Measurements from ENCODE around the gene ARHGAP30. TPM values are rescaled to one million over a fixed set of nuclear protein-coding genes. Genes with fewer than 3 reads are reported as not detected.

Gene ARHGAP30
- total RNA-seq, 1 experiment from 2014 or later: 0.36 TPM

- intact Hi-C loops (cut with micrococcal nuclease; ENCODE audit: unreplicated experiment) (no loop called here), in situ Hi-C loops (cut with HindIII; ENCODE audit: low pct_unique_long_range_greater_than_20kb, low sequenced_read_pairs) (no loop called here)
- no peaks in the 10 kb centered on the region for H3K36me3 ChIP-seq (ENCODE audit: control insufficient read depth, insufficient read depth, low read length)
- DNase-seq (ENCODE audit: low read depth, low spot score) (no peak), ATAC-seq (no peak)
- POLR2A ChIA-PET: no interaction called here
- H3K9me3 ChIP-seq (ENCODE audit: control insufficient read depth, insufficient read depth, low read depth, low read length): no peaks in the 10 kb centered on the region
- no TSS peak for BruUV-seq (replicated peaks)
- H3K4me3 ChIP-seq (ENCODE audit: low read depth in 2 of 2, low read length in 2 of 2): no peak overlapping the region
- peaks cover 4% of the 10 kb centered on the region; the same call in 1 of the 2 replicates for H3K4me1 ChIP-seq (ENCODE audit: control insufficient read depth, insufficient read depth, low read length)
- no peak for TF ChIP-seq SIN3A (IDR thresholded peaks at IDR 0.05; ENCODE audit: borderline replicate concordance, insufficient read depth, low read depth, low read length)
- TF ChIP-seq REST (IDR thresholded peaks at IDR 0.05; ENCODE audit: insufficient read depth in 1 of 2, low read depth in 2 of 2, low read length in 1 of 2): no peak
- no peak for TF ChIP-seq CTCF (IDR thresholded peaks at IDR 0.05)
- no peak for TF ChIP-seq TCF7L2 (IDR thresholded peaks at IDR 0.05; ENCODE audit: low read depth, low read length)
- no peak for TF ChIP-seq POLR2AphosphoS5 (IDR thresholded peaks at IDR 0.05; ENCODE audit: low read depth, low read length)
- no peaks in the 10 kb centered on the region for H3K27me3 ChIP-seq (ENCODE audit: control insufficient read depth, insufficient read depth, low read length)
- CTCF ChIA-PET: no interaction called here
- H3K27ac ChIP-seq (ENCODE audit: low read length): no peak overlapping the region
Measured at GRCh38 chr1:161082483-161082882, 12.8 kb upstream of the ARHGAP30 start.

GRCh38 chr1:161081519-161081918 is 11.8 kb upstream of the ARHGAP30 start:
- no peak for TF ChIP-seq TCF7L2 (IDR thresholded peaks at IDR 0.05; ENCODE audit: low read depth, low read length)
- in situ Hi-C loops (cut with HindIII; ENCODE audit: low pct_unique_long_range_greater_than_20kb, low sequenced_read_pairs): no loop called here
- peaks cover 4% of the 10 kb centered on the region; the same call in 1 of the 2 replicates for H3K4me1 ChIP-seq (ENCODE audit: control insufficient read depth, insufficient read depth, low read length)
- no peak overlapping the region for H3K27ac ChIP-seq (ENCODE audit: low read length)
- ATAC-seq (no peak), DNase-seq (ENCODE audit: low read depth, low spot score) (no peak)
- ChIA-PET POLR2A (interaction anchor here (0.6 kb wide), 1 partner anchor 73 kb away, joined by 4 read pairs; no protein-coding TSS in a partner anchor), CTCF (interaction anchor here (0.6 kb wide), 1 partner anchor 32 kb away, joined by 4 read pairs; no protein-coding TSS in a partner anchor)
- H3K27me3 ChIP-seq (ENCODE audit: control insufficient read depth, insufficient read depth, low read length): no peaks in the 10 kb centered on the region
- H3K4me3 ChIP-seq (ENCODE audit: low read depth in 2 of 2, low read length in 2 of 2): no peak overlapping the region
- no peaks in the 10 kb centered on the region for H3K9me3 ChIP-seq (ENCODE audit: control insufficient read depth, insufficient read depth, low read depth, low read length)
- no TSS peak for BruUV-seq (replicated peaks)
- H3K36me3 ChIP-seq (ENCODE audit: control insufficient read depth, insufficient read depth, low read length): no peaks in the 10 kb centered on the region
- intact Hi-C loops (cut with micrococcal nuclease; ENCODE audit: unreplicated experiment): no loop called here

All from Panc1 (cell line).